ENCODE measurements around the gene GAD1. TPM values are rescaled to one million over a fixed set of nuclear protein-coding genes. Genes with fewer than 3 reads are reported as not detected.

GAD1 gene
- total and polyA plus RNA-seq, 2 donors from 2014 or later, result 1.1 to 4.1 TPM

DNA sequence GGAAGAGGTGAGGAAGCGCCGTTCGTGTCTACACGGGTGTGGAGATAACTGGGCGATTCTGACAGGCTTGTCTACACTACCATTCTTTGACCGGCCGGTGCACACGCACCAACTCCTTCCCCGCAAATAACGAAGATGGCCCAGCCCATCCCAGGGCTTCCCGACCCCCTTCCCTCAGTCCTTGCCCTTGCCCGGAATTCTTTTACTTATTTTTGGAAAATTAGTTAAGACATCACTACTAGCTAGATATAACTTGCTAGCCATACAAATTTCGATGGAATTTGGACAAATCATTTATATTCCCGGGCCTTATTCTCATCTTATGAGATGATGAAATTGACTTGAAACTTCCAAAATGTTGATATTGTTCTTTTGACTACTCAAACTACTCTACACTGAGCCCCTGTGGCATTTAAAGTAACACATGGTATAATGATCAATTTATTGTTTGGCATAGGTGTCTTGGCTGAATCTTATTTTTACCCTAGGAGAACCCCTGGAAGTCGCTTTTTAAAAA is 45.2 kb upstream of the GAD1 start:
- no peak for DNase-seq
- TF ChIP-seq, protein P1, sequence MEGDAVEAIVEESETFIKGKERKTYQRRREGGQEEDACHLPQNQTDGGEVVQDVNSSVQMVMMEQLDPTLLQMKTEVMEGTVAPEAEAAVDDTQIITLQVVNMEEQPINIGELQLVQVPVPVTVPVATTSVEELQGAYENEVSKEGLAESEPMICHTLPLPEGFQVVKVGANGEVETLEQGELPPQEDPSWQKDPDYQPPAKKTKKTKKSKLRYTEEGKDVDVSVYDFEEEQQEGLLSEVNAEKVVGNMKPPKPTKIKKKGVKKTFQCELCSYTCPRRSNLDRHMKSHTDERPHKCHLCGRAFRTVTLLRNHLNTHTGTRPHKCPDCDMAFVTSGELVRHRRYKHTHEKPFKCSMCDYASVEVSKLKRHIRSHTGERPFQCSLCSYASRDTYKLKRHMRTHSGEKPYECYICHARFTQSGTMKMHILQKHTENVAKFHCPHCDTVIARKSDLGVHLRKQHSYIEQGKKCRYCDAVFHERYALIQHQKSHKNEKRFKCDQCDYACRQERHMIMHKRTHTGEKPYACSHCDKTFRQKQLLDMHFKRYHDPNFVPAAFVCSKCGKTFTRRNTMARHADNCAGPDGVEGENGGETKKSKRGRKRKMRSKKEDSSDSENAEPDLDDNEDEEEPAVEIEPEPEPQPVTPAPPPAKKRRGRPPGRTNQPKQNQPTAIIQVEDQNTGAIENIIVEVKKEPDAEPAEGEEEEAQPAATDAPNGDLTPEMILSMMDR (IDR thresholded peaks at IDR 0.05; ENCODE audit: borderline replicate concordance, extremely low read depth, insufficient read depth), result no peak
- Histone ChIP-seq H3K27me3 (ENCODE audit: control insufficient read depth, insufficient read depth, low read length) (peaks cover 2% of the 10 kb centered on the region), H3K4me3 (ENCODE audit: low read length in 3 of 3) (peak overlapping the region; percentile 44 to 67 (median 59)), H3K9ac (ENCODE audit: low read length in 3 of 3) (peak overlapping the region in 1 of 3 donors; percentile 6), H3K27ac (ENCODE audit: low read depth in 2 of 2, low read length in 2 of 2) (peak overlapping the region in 1 of 2 donors; percentile 51), H3K9me3 (ENCODE audit: control insufficient read depth in 2 of 3, insufficient read depth in 1 of 3, low read length in 3 of 3) (no peaks in the 10 kb centered on the region), H3K36me3 (ENCODE audit: control insufficient read depth in 2 of 3, insufficient read depth in 3 of 3, low read length in 3 of 3) (no peaks in the 10 kb centered on the region), H3K4me1 (ENCODE audit: control insufficient read depth in 2 of 3, insufficient read depth in 2 of 3, low read depth in 1 of 3, low read length in 3 of 3) (peaks cover 0 to 3% (median 0%) of the 10 kb centered on the region in 3 donors)
- no peak for FAIRE-seq
- intact Hi-C loops (cut with DNase I), result no loop called here

DNA sequence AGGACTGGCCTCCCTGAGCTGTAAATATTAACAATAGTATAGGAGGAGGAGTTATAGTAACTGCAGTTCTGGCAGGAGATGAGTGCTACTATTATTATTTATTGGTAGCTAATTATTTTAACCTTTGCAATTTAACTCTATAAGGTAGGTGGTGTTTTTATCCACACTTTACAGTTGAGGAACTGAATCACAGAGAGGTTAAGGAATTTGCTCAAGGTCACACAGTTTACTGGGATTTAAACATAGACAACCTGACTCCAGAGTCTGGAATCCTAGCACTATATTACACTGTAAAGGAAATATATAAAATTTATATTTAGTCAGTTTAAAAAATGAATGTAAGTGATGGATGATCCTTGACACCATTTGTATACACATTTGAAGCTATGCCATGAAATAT is 44.4 kb upstream of the GAD1 start:
- H3K27ac ChIP-seq (ENCODE audit: low read depth in 2 of 2, low read length in 2 of 2), result no peak overlapping the region
- DNase-seq, result no peak
- H3K9ac ChIP-seq (ENCODE audit: low read length in 3 of 3), result no peak overlapping the region
- peaks cover 2% of the 10 kb centered on the region for H3K27me3 ChIP-seq (ENCODE audit: control insufficient read depth, insufficient read depth, low read length)
- H3K9me3 ChIP-seq (ENCODE audit: control insufficient read depth in 2 of 3, insufficient read depth in 1 of 3, low read length in 3 of 3), result no peaks in the 10 kb centered on the region
- H3K36me3 ChIP-seq (ENCODE audit: control insufficient read depth in 2 of 3, insufficient read depth in 3 of 3, low read length in 3 of 3), result no peaks in the 10 kb centered on the region
- TF ChIP-seq, protein P1 (IDR thresholded peaks at IDR 0.05; ENCODE audit: borderline replicate concordance, extremely low read depth, insufficient read depth), result no peak
- no peak for FAIRE-seq
- intact Hi-C loops (cut with DNase I), result no loop called here
- no peak overlapping the region for H3K4me3 ChIP-seq (ENCODE audit: low read length in 3 of 3)
- H3K4me1 ChIP-seq (ENCODE audit: control insufficient read depth in 2 of 3, insufficient read depth in 2 of 3, low read depth in 1 of 3, low read length in 3 of 3), result peaks cover 0 to 3% (median 0%) of the 10 kb centered on the region in 3 donors

- no peak overlapping the region for H3K4me3 ChIP-seq (ENCODE audit: low read length in 3 of 3)
- TF ChIP-seq, protein P1 (IDR thresholded peaks at IDR 0.05; ENCODE audit: borderline replicate concordance, extremely low read depth, insufficient read depth), result no peak
- peaks cover 0 to 3% (median 0%) of the 10 kb centered on the region in 3 donors for H3K4me1 ChIP-seq (ENCODE audit: control insufficient read depth in 2 of 3, insufficient read depth in 2 of 3, low read depth in 1 of 3, low read length in 3 of 3)
- DNase-seq, result no peak
- no peaks in the 10 kb centered on the region for H3K36me3 ChIP-seq (ENCODE audit: control insufficient read depth in 2 of 3, insufficient read depth in 3 of 3, low read length in 3 of 3)
- H3K9me3 ChIP-seq (ENCODE audit: control insufficient read depth in 2 of 3, insufficient read depth in 1 of 3, low read length in 3 of 3), result no peaks in the 10 kb centered on the region
- intact Hi-C loops (cut with DNase I), result no loop called here
- no peak overlapping the region for H3K27ac ChIP-seq (ENCODE audit: low read depth in 2 of 2, low read length in 2 of 2)
- no peak overlapping the region for H3K9ac ChIP-seq (ENCODE audit: low read length in 3 of 3)
- no peak for FAIRE-seq
- H3K27me3 ChIP-seq (ENCODE audit: control insufficient read depth, insufficient read depth, low read length), result peaks cover 2% of the 10 kb centered on the region
These were observed 42.6 kb upstream of the GAD1 start for GRCh38 chr2:170774074-170774473.

DNA sequence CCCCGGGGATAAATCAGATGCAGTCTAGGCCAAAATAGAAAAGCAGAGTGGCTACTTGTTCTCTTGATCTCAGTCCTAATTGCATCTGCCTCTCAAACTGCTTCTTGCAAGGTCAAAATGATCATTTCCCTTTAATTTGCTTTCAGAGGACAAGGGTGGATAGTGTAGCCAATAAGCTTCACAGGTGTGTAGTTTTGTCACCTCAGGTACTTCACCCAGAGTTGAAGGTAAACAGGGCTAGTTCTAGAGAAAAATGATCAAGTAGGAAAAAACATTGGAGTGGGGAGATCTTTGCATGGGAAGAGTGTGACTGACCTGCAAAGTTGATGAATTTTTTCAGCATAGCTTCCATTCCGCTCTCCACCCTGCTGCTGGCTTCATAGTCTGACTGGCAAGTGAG is 37.8 kb upstream of the GAD1 start:
- no peaks in the 10 kb centered on the region for H3K27me3 ChIP-seq (ENCODE audit: control insufficient read depth, insufficient read depth, low read length)
- H3K27ac ChIP-seq (ENCODE audit: low read depth in 2 of 2, low read length in 2 of 2), result no peak overlapping the region
- DNase-seq (no peak), FAIRE-seq (no peak)
- intact Hi-C loops (cut with DNase I), result no loop called here
- no peaks in the 10 kb centered on the region for H3K4me1 ChIP-seq (ENCODE audit: control insufficient read depth in 2 of 3, insufficient read depth in 2 of 3, low read depth in 1 of 3, low read length in 3 of 3)
- no peak overlapping the region for H3K4me3 ChIP-seq (ENCODE audit: low read length in 3 of 3)
- H3K36me3 ChIP-seq (ENCODE audit: control insufficient read depth in 2 of 3, insufficient read depth in 3 of 3, low read length in 3 of 3), result no peaks in the 10 kb centered on the region
- TF ChIP-seq, protein P1 (IDR thresholded peaks at IDR 0.05; ENCODE audit: borderline replicate concordance, extremely low read depth, insufficient read depth), result no peak
- H3K9me3 ChIP-seq (ENCODE audit: control insufficient read depth in 2 of 3, insufficient read depth in 1 of 3, low read length in 3 of 3), result no peaks in the 10 kb centered on the region
- H3K9ac ChIP-seq (ENCODE audit: low read length in 3 of 3), result no peak overlapping the region
